ENCODE data around the gene SP5. TPM values are rescaled to one million over a fixed set of nuclear protein-coding genes. Genes with fewer than 3 reads are reported as not detected.

The SP5 gene
- total and polyA plus RNA-seq, 2 donors (not counting 3 experiments of a cell fraction or from before 2014, with no cell fraction given): not detected

DNA sequence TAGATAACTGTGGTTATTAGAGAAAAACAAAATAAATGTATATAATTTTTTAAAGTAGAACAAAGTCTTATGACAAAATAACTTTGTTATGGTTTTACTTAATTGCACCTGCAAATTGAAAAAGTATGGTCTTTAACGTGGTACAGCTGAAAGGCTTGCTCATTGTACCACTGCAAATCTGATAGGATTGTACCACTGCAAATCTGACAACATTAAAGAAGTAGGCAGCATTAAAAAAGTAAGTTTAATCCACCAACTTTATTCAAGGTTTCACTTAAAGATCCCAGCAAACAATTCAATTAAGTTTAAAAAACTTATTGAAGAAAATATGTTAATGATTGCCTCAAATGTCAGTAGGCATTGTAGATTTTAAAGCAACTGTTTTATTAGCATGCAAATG is 4.7 kb downstream of the SP5 start:
- no TSS peak for BruUV-seq (replicated peaks)
- H3K9me1 ChIP-seq (replicated peaks; ENCODE audit: control insufficient read depth, extremely low read depth, insufficient read depth, low read length): no peaks in the 10 kb centered on the region
- H2AFZ ChIP-seq (ENCODE audit: low read depth, low read length): no peak overlapping the region
- TF ChIP-seq POLR2AphosphoS5 (IDR thresholded peaks at IDR 0.05; ENCODE audit: insufficient read depth, low read depth, low read length): no peak
- no peak for TF ChIP-seq GATA2 (IDR thresholded peaks at IDR 0.05; ENCODE audit: insufficient read depth, insufficient read length, low read depth, low read length)
- TF ChIP-seq JUN (IDR thresholded peaks at IDR 0.05; ENCODE audit: borderline replicate concordance, insufficient read depth, insufficient read length, low read depth): no peak
- no peak for TF ChIP-seq MYC (IDR thresholded peaks at IDR 0.05; ENCODE audit: low read depth, low read length)
- TF ChIP-seq, protein P1, sequence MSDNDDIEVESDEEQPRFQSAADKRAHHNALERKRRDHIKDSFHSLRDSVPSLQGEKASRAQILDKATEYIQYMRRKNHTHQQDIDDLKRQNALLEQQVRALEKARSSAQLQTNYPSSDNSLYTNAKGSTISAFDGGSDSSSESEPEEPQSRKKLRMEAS (IDR thresholded peaks at IDR 0.05; ENCODE audit: insufficient read depth, insufficient read length): no peak
- TF ChIP-seq, protein P2, sequence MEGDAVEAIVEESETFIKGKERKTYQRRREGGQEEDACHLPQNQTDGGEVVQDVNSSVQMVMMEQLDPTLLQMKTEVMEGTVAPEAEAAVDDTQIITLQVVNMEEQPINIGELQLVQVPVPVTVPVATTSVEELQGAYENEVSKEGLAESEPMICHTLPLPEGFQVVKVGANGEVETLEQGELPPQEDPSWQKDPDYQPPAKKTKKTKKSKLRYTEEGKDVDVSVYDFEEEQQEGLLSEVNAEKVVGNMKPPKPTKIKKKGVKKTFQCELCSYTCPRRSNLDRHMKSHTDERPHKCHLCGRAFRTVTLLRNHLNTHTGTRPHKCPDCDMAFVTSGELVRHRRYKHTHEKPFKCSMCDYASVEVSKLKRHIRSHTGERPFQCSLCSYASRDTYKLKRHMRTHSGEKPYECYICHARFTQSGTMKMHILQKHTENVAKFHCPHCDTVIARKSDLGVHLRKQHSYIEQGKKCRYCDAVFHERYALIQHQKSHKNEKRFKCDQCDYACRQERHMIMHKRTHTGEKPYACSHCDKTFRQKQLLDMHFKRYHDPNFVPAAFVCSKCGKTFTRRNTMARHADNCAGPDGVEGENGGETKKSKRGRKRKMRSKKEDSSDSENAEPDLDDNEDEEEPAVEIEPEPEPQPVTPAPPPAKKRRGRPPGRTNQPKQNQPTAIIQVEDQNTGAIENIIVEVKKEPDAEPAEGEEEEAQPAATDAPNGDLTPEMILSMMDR (IDR thresholded peaks at IDR 0.05; ENCODE audit: extremely low read depth in 1 of 2, insufficient read depth in 1 of 2, low read depth in 1 of 2, low read length in 2 of 2): no peak
- no peak for TF ChIP-seq EZH2 (IDR thresholded peaks at IDR 0.05; ENCODE audit: borderline replicate concordance, low read depth, low read length, severe bottlenecking)
- no peak for TF ChIP-seq POLR2A (IDR thresholded peaks at IDR 0.05; ENCODE audit: low read depth, low read length)
- TF ChIP-seq FOS (IDR thresholded peaks at IDR 0.05; ENCODE audit: borderline replicate concordance, insufficient read depth, low read length): no peak
- H3K4me2 ChIP-seq (ENCODE audit: insufficient read depth, low read length): no peak overlapping the region
- H3K4me1 ChIP-seq (ENCODE audit: control insufficient read depth, extremely low read depth, insufficient read depth, low read length): peaks cover 11% of the 10 kb centered on the region
- no peaks in the 10 kb centered on the region for H3K79me2 ChIP-seq (ENCODE audit: control insufficient read depth, insufficient read depth, low read length)
- H3K27ac ChIP-seq (ENCODE audit: insufficient read depth, low read depth, low read length): no peak overlapping the region
- ChIA-PET CTCF (no interaction called here), POLR2A (no interaction called here)
- no peak overlapping the region for H3K9ac ChIP-seq (replicated peaks; ENCODE audit: extremely low read depth, insufficient read depth, low read length)
- H3K36me3 ChIP-seq (ENCODE audit: control insufficient read depth in 2 of 2, extremely low read depth in 1 of 2, insufficient read depth in 2 of 2, low read length in 2 of 2): no peaks in the 10 kb centered on the region
- H3K27me3 ChIP-seq (ENCODE audit: control insufficient read depth in 2 of 2, insufficient read depth in 2 of 2, low read length in 2 of 2): peaks cover 32 to 72% of the 10 kb centered on the region in 2 experiments
- no peaks in the 10 kb centered on the region for H3K9me3 ChIP-seq (replicated peaks; ENCODE audit: control insufficient read depth, insufficient read depth, low read length)
- H4K20me1 ChIP-seq (replicated peaks; ENCODE audit: control insufficient read depth, extremely low read depth, insufficient read depth, low read length): no peaks in the 10 kb centered on the region
- intact Hi-C loops (cut with micrococcal nuclease) (loop anchor here (5.0 to 10.0 kb wide), 2 partner anchors 52 to 785 kb away; partner anchors contain the start of gene ERICH2), dilution Hi-C loops (cut with MboI; ENCODE audit: extremely low pct_ligation_motif_present, low sequenced_read_pairs) (no loop called here)
- no peak for FAIRE-seq
- DNase-seq (ENCODE audit: low read depth, low spot score): no peak
- no peak overlapping the region for H3K4me3 ChIP-seq (replicated peaks in 1 of 3; ENCODE audit: insufficient read depth in 1 of 3, low read depth in 1 of 3, low read length in 3 of 3)

Measured in endothelial cell of umbilical vein (primary cell).